Measurements from ENCODE around the gene SC5D. TPM values are rescaled to one million over a fixed set of nuclear protein-coding genes. Genes with fewer than 3 reads are reported as not detected.

Gene SC5D
- total and polyA plus RNA-seq, 2 of the 8 experiments (the other 6 are each of a cell fraction or from before 2014, with no cell fraction given): 73.9 to 90.3 TPM

GRCh38 chr11:121292495-121293287 is at the start of gene SC5D (continued):
- TF ChIP-seq, protein P1, sequence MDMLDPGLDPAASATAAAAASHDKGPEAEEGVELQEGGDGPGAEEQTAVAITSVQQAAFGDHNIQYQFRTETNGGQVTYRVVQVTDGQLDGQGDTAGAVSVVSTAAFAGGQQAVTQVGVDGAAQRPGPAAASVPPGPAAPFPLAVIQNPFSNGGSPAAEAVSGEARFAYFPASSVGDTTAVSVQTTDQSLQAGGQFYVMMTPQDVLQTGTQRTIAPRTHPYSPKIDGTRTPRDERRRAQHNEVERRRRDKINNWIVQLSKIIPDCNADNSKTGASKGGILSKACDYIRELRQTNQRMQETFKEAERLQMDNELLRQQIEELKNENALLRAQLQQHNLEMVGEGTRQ (IDR thresholded peaks at IDR 0.05; ENCODE audit: low read length): peak; percentile 97
- TF ChIP-seq RNF2 (IDR thresholded peaks at IDR 0.05; ENCODE audit: borderline replicate concordance, low read depth, low read length, missing control alignments, poor library complexity, severe bottlenecking) (no peak), EGR1 (IDR thresholded peaks at IDR 0.05; ENCODE audit: borderline replicate concordance, low read depth, low read length) (no peak), CHD1 (IDR thresholded peaks at IDR 0.05; ENCODE audit: low read depth, low read length) (no peak), POLR2A (IDR thresholded peaks at IDR 0.05; ENCODE audit: control extremely low read depth in 1 of 2, low read depth in 2 of 2, low read length in 2 of 2) (peak in 1 of 2 experiments; percentile 74; a peak in 1 of 3 replicates), ZNF274 (IDR thresholded peaks at IDR 0.05; ENCODE audit: borderline replicate concordance, extremely low read depth, low read length) (no peak), EP300 (IDR thresholded peaks at IDR 0.05; ENCODE audit: borderline replicate concordance in 1 of 2, low read depth in 2 of 2, low read length in 2 of 2) (peak in 1 of 2 experiments; percentile 4; a peak in 1 of 3 replicates), SP1 (IDR thresholded peaks at IDR 0.05; ENCODE audit: low read depth, low read length) (peak; percentile 87; the same call in 1 of the 2 replicates), NRF1 (IDR thresholded peaks at IDR 0.05; ENCODE audit: low read depth, low read length) (peak; percentile 32; the same call in 1 of the 2 replicates), E2F6 (IDR thresholded peaks at IDR 0.05) (peak; percentile 55), SIRT6 (IDR thresholded peaks at IDR 0.05; ENCODE audit: low read length) (no peak), RBBP5 (IDR thresholded peaks at IDR 0.05; ENCODE audit: borderline replicate concordance, low read depth, low read length) (peak; percentile 80; the same call in 1 of the 2 replicates), HDAC2 (IDR thresholded peaks at IDR 0.05; ENCODE audit: borderline replicate concordance in 1 of 2, low read depth in 2 of 2, low read length in 2 of 2) (peak in 1 of 2 experiments; percentile 85; a peak in 1 of 4 replicates), KDM4A (IDR thresholded peaks at IDR 0.05; ENCODE audit: low read depth, low read length, severe bottlenecking) (peak; percentile 28), RXRA (IDR thresholded peaks at IDR 0.05; ENCODE audit: insufficient read depth, low read depth, low read length) (no peak), TBP (IDR thresholded peaks at IDR 0.05; ENCODE audit: low read depth, low read length) (peak; percentile 89), KDM5A (IDR thresholded peaks at IDR 0.05; ENCODE audit: low read length) (no peak)
- TF ChIP-seq, protein P2, sequence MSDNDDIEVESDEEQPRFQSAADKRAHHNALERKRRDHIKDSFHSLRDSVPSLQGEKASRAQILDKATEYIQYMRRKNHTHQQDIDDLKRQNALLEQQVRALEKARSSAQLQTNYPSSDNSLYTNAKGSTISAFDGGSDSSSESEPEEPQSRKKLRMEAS (IDR thresholded peaks at IDR 0.05): peak; percentile 88

Data from H1 (cell line).